Activated T-helper 9 cell treated with anti-CD3 and anti-CD28 coated beads, Interleukin-2, amount 50 U/mL, for 16 hours (primary cell): ENCODE data around the gene CDKN1B.

ENCODE experiments used
- DNase-seq: peaks from one replicate; pipeline ENCODE4 v3.0.0-alpha.2; 2020; ENCODE audit warnings: low read depth

Gene CDKN1B

GRCh38 chr12:12701457-12701856, 15.7 kb upstream of the CDKN1B start:
- no peak for DNase-seq

DNA sequence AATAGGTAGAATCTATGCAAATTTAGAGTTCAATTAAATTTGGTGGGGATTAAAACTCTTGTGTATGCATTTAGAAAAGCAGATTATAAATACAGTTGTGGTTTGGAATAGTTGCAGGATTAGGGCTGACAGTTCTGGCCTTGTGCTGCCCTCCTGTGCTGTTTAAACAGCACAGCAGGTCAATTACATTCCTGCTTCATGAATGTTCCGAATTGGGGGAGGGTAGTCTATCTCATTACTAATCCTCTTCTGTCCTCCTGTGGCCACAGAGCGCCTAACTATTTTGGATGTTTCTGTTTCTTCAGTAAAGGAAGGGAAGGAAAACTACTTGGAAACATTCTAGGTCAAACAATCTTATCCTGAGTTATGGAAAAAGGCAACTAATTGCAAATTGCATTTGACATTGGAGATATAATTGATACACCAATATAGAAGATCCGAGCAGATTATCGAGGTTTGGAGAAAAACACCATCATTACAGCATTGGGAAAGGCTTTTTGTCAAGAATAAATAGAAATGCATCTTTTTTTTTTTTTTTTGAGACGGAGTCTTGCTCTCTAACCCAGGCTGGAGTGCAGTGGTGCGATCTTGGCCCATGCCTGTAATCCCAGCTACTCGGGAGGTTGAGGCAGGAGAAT, 12.5 kb upstream of the CDKN1B start:
- DNase-seq = no peak

GRCh38 chr12:12705838-12706520, 11.2 kb upstream of the CDKN1B start:
- peak; percentile 31 for DNase-seq

DNA sequence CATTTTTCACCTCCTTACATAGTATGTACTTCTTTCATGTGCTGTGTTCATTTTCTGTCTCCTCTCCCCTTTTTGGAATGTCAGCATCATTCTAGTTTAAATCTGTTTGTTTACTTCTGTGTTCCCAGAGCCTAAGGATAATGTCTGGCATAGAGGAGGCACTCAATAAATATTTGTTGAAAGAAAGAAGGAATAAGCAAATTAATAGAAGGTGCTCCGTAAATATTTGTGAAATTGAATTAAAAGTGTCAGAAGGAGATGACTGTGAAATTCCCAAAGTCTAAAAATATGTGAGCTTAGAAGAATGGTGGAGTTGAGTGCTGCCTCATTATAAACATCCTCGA, 3.3 kb upstream of the CDKN1B start:
- no peak for DNase-seq

DNA sequence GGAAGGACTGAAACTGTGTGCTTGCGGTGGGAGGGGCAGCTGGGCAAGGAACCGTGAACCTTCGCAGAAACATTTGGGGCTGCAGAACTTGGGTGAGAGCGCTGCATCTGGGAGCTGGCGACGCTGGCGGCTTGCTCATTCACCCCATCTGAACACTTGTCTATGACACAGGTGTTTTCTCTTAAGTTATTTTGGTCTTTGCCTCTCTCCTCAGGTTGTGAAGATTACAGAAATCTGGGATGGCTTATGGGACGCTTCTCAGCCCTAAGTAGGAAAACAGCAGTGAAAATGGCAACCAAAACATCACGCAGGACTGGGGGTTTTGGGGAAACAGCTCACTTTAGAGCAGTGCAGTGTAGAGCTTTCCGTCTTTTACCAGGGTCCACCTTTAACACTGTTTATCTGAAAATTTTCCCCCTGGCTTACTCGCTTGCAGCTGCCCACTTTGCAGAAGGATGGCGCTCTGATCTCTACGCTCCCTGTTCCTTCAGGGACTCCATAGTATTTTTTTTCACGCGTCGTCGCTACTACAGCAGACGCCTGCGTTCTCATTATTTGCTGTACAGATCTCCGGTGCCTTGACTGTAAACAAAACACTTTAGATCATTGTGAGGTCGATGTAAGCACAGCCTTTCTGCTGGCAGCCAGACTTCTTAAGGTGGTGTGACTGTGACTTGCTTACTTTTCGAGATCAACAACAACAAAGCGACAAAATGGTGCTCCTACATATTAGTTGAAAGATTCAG, 2.7 kb upstream of the CDKN1B start:
- peak; percentile 36 for DNase-seq

GRCh38 chr12:12715128-12715458, 2.1 kb upstream of the CDKN1B start:
- DNase-seq = no peak

DNA sequence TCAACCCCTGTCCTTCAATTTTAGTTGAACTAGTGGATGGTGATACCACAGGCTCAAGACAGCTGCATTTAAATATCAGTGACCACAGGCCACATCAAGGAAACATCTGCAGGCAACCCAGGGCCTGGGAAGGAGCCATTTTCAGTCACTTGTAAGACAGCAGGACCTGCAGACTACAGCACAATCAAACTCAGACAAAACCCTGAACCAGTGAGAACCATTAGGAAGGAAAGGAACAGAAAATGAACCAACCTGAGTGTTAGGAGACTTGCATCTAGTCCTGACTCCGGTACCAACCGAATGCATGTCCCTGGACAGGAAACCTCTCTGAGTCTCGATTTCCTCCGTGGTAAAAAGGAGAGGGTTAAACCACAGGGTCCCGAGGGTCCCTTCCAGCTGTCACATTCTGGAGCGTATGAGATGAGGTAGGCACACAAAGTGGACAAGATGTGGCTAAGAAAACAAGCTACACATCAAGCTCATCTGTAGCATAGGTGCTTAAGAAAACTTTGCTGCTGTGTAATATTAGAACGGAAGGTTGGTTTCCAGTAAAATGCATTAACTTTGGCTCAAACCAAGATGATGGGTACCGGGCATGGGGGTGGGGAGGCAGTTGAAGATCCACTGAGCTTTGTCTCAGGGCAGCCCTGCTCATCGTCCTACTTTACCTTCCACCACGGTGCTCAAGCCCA, 1.6 kb upstream of the CDKN1B start:
- peak; percentile 24 for DNase-seq

DNA sequence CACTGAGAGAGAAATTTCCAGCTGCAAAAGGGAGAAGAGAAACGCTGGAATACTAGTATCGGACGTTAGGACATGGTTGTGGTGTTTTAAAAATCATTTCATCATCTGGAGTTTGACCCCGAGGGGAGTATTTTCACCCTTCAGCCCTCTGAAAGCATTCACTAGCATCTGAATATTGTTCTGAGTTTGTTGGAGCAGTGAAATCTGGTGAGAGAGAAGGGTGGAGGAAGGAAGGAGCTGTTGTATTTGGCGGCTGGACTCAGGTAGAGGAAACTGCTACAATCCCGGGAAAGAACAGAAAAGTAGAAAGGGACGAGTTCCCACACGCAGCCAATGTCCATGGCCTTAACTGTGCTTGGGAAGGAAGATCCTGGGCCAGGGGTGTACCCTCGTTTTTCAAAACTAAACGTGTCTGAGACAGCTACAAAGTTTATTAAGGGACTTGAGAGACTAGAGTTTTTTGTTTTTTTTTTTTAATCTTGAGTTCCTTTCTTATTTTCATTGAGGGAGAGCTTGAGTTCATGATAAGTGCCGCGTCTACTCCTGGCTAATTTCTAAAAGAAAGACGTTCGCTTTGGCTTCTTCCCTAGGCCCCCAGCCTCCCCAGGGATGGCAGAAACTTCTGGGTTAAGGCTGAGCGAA, 896 bp upstream of the CDKN1B start:
- no peak for DNase-seq

DNA sequence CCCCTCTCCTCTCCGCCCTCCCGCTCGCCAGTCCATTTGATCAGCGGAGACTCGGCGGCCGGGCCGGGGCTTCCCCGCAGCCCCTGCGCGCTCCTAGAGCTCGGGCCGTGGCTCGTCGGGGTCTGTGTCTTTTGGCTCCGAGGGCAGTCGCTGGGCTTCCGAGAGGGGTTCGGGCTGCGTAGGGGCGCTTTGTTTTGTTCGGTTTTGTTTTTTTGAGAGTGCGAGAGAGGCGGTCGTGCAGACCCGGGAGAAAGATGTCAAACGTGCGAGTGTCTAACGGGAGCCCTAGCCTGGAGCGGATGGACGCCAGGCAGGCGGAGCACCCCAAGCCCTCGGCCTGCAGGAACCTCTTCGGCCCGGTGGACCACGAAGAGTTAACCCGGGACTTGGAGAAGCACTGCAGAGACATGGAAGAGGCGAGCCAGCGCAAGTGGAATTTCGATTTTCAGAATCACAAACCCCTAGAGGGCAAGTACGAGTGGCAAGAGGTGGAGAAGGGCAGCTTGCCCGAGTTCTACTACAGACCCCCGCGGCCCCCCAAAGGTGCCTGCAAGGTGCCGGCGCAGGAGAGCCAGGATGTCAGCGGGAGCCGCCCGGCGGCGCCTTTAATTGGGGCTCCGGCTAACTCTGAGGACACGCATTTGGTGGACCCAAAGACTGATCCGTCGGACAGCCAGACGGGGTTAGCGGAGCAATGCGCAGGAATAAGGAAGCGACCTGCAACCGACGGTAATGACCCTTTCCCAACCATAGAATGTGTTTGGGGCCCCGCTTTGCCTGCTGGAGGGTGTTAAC, 615 bp downstream of the CDKN1B start:
- no peak for DNase-seq

- DNase-seq = no peak
Observed at GRCh38 chr12:12718381-12718759, 1.2 kb downstream of the CDKN1B start.

DNA sequence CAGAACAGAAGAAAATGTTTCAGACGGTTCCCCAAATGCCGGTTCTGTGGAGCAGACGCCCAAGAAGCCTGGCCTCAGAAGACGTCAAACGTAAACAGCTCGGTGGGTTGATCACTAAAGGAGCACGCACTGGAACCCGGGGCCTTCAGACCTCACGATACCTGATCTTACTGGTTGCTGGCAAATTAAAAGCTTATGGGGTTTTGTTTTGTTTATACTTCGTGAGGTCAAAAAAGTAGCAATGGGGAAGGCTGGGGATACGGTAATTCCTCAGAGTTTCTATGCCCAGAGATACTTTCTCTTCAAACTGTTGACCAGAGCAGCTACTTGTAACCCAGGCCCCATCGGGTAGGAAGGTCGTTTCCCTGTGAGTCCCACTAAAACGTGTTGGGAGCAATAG, 1.7 kb downstream of the CDKN1B start:
- DNase-seq = no peak

DNA sequence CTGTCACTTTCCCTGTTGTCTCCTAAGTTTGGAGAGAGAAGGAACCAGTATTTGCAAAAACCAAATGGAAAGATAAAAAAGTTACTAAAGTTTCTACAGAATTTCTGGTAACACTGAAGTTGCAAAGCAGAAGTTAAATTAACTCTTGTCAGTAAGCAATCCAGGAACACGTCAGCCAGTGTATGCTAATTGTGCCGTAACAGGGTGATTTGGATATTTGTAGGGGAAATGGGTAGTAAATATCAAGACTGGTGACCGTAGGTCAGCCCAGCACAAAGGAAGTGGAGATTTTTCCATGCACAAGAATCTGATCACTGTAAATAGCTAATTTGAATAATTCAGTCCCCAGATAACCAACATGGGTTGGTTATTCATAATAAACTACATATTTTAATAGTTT, 2.3 kb downstream of the CDKN1B start:
- DNase-seq = no peak

DNA sequence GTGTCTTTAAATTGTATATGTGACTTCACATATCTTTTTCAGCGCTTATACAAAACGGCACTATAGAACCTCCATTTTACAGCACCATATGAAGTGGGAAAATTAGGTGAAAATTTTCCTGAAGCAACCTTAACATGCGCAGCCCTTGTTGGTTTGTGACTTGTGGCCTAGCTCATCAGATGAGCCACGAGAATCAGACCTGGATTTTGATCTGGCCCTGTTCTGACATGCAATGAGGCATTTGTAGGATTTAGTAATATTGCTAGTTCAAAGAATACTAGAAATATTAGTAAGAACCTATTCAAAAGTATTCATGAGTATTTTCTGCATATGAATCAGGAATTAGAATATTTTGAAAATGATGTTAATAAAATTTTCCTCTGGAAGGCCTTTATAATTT, 2.9 kb downstream of the CDKN1B start:
- DNase-seq = no peak

GRCh38 chr12:12720672-12721161, 3.5 kb downstream of the CDKN1B start:
- DNase-seq = no peak

DNA sequence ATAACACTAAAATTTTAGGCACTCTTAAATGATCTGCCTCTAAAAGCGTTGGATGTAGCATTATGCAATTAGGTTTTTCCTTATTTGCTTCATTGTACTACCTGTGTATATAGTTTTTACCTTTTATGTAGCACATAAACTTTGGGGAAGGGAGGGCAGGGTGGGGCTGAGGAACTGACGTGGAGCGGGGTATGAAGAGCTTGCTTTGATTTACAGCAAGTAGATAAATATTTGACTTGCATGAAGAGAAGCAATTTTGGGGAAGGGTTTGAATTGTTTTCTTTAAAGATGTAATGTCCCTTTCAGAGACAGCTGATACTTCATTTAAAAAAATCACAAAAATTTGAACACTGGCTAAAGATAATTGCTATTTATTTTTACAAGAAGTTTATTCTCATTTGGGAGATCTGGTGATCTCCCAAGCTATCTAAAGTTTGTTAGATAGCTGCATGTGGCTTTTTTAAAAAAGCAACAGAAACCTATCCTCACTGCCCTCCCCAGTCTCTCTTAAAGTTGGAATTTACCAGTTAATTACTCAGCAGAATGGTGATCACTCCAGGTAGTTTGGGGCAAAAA, 4.1 kb downstream of the CDKN1B start:
- DNase-seq = no peak

GRCh38 chr12:12721814-12722434, 4.8 kb downstream of the CDKN1B start:
- DNase-seq = no peak

DNA sequence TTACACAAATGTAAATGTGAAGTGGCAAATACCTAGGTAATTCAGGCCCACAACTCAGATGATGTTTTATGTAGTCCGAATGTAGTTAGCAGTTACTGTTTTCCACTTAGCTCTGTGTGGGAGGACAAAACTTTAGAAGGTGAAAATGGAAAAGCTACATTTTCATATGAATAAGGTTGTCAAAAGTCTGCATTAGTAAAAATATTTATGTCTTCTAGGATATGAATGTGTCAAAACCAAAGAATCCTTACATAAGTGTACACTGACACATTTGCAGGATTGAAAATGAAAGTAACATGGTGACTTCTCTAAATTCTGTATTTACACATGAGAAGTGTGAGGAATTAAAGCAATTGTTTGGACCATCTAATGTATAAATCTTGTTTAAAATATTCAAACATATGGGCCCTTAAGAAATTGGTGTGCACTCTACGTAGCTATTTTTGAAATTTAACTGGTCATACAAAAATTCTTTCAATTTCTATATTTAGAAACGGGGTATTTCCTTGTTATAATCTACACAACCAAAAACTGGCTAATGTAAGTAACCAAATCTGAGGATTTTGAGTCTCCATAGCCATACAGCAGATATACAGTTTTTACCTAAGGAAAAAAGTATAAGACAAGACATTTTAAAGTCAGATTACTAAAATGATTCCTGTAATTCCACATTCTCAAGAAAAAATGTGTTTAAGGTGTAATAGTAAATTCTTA, 5.4 kb downstream of the CDKN1B start:
- DNase-seq = no peak

- DNase-seq = no peak
Observed at GRCh38 chr12:12723149-12723680, 6.0 kb downstream of the CDKN1B start.

DNA sequence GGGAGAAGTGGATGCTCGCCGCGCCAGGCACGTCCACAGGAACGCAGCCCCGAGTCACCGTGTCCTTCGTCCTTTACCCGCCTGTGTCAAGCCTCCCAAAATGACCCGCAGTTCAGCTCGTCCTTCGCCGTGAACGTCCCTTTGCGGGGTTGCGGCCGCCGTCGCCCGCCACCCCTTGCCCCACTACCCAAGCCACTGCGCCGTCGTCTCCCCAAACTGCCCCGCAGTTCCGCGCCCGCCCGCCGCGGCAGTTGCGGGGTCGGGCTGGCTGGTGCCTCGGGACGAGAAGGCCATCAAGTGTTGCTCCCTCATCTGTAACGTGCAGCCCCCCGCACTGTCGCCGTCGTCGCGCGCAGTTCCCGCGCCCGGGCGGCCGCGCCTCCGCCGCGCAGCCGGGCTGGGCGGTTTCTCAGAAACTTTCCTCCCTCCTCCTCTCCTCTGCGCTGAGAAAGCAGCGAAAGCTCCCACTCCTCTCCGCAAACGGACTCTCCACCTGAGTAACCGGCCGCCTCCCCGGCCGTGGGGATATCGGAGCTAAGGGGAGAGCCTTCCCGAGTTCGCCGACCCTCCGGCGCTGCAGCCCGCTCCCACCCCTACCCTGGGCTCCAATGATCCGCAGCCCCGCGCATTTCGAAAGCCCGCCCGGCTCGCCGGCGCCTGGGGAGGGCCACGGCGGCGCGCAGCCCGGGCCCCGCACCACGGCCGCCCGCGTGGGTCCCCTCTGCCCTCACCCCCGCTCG, 6.7 kb downstream of the CDKN1B start:
- peak; percentile 36 for DNase-seq
